ENCODE measurements around the gene PRLH. TPM values are rescaled to one million over a fixed set of nuclear protein-coding genes. Genes with fewer than 3 reads are reported as not detected.
A peak's percentile ranks its signal among the peaks of the same experiment; 100 is the strongest.

PRLH gene
- total RNA-seq, 1 donor: not detected

- no peak for DNase-seq (ENCODE audit: low read depth)
- H3K4me3 ChIP-seq (ENCODE audit: low read depth, low read length): no peak overlapping the region
- TF ChIP-seq, protein P1, sequence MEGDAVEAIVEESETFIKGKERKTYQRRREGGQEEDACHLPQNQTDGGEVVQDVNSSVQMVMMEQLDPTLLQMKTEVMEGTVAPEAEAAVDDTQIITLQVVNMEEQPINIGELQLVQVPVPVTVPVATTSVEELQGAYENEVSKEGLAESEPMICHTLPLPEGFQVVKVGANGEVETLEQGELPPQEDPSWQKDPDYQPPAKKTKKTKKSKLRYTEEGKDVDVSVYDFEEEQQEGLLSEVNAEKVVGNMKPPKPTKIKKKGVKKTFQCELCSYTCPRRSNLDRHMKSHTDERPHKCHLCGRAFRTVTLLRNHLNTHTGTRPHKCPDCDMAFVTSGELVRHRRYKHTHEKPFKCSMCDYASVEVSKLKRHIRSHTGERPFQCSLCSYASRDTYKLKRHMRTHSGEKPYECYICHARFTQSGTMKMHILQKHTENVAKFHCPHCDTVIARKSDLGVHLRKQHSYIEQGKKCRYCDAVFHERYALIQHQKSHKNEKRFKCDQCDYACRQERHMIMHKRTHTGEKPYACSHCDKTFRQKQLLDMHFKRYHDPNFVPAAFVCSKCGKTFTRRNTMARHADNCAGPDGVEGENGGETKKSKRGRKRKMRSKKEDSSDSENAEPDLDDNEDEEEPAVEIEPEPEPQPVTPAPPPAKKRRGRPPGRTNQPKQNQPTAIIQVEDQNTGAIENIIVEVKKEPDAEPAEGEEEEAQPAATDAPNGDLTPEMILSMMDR (IDR thresholded peaks at IDR 0.05; ENCODE audit: insufficient read depth, low read length): no peak
These were observed 27.5 kb upstream of the PRLH start for GRCh38 chr2:237538901-237539300.

DNA sequence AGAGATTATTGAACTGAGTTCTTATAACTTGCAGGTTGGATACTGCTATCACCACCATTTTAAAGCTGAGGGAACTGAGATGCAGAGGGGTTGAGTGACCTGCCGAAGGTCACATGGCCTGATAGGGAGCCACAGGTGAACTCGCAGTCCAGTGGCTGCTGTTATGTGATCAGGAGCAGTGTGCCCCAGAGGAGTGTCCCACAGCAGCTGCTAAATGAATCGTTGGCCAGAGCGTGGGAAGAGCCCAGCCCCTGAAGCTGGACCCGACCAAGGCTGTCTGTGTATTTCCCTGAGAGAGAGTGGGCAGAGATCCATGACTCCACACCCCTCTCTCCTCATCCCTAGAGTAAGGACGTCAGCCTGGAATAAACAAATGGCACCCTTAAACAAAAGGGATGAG lies 26.7 kb upstream of the PRLH start:
- no peak overlapping the region for H3K4me3 ChIP-seq (ENCODE audit: low read depth, low read length)
- TF ChIP-seq, protein P1 (IDR thresholded peaks at IDR 0.05; ENCODE audit: insufficient read depth, low read length): no peak
- peak; percentile 8 for DNase-seq (ENCODE audit: low read depth)

GRCh38 chr2:237540223-237540775 lies 26.1 kb upstream of the PRLH start:
- DNase-seq (ENCODE audit: low read depth): no peak
- H3K4me3 ChIP-seq (ENCODE audit: low read depth, low read length): no peak overlapping the region
- TF ChIP-seq, protein P1 (IDR thresholded peaks at IDR 0.05; ENCODE audit: insufficient read depth, low read length): no peak

DNA sequence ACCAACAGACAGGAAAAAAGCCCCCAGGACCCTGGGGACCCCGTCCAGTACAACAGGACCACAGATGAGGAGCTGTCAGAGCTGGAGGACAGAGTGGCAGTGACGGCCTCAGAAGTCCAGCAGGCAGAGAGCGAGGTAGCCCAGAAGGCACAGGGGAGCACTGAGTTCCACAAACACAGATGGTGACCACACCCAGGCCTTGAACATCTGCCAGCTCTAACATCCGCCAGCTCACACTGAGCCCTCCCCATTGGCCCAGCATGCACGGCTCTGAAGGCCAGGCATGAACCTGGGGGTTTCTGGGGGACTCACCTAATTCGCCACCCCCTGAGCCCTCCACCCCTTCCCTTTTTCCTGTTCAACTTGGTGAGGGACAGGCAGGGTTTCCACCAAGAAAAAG lies 25.6 kb upstream of the PRLH start:
- DNase-seq (ENCODE audit: low read depth): peak; percentile 80
- H3K4me3 ChIP-seq (ENCODE audit: low read depth, low read length): no peak overlapping the region
- TF ChIP-seq, protein P1 (IDR thresholded peaks at IDR 0.05; ENCODE audit: insufficient read depth, low read length): no peak

DNA sequence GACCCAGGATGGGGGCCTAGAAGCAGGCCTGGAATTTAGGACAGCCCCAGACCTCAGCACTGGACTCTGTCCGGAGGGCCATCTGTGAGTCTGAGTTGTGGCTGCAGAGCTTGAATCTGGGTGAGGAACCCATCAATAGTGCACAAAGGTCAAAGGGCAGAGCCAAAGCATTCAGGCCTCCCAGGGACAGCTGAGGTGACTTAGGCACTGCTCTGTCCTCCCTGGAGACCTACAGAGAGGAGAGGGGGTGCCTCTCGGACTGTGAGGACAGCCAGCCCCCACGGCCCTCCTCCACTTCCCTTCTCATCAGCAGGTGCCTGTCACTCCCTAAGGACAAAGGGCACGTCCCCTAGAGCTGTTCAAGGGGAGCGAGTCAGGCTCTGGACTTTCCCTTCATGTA lies 25.1 kb upstream of the PRLH start:
- TF ChIP-seq, protein P1 (IDR thresholded peaks at IDR 0.05; ENCODE audit: insufficient read depth, low read length): no peak
- H3K4me3 ChIP-seq (ENCODE audit: low read depth, low read length): no peak overlapping the region
- no peak for DNase-seq (ENCODE audit: low read depth)

- H3K4me3 ChIP-seq (ENCODE audit: low read depth, low read length): no peak overlapping the region
- TF ChIP-seq, protein P1 (IDR thresholded peaks at IDR 0.05; ENCODE audit: insufficient read depth, low read length): no peak
- DNase-seq (ENCODE audit: low read depth): no peak
These were observed 24.2 kb upstream of the PRLH start for GRCh38 chr2:237542001-237542704.

Data from fibroblast of the aortic adventitia (primary cell).